ENCODE measurements around the gene DOK6.

DOK6 gene

DNA sequence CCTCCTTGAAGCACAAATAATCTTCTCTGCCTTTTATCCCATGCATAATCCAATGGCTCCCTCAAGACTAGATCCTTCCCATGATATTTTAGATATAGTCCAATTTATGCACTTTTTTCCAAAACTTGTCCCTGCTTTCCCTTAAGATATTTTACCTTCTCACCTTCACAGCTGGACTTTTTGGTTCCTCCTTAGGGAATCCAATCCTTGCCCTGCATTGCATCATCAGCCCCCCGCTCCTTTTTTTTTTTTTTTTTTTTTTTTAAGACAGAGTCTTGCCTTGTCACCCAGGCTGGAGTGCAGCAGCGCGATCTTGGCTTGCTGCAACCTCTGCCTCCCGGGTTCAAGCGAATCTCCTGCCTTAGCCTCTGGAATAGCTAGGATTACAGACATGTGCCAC is 250.6 kb downstream of the DOK6 start:
- Histone ChIP-seq H4K91ac (ENCODE audit: low read depth, low read length, poor library complexity) (no peak overlapping the region), H3K4me3 (ENCODE audit: low read length in 2 of 2) (no peak overlapping the region), H2BK12ac (ENCODE audit: low read length) (no peak overlapping the region), H2BK120ac (ENCODE audit: low read depth, low read length) (no peak overlapping the region), H4K8ac (ENCODE audit: low read depth, low read length) (no peak overlapping the region), H3K9me3 (replicated peaks in 1 of 2; ENCODE audit: control insufficient read depth in 2 of 2, insufficient read depth in 1 of 2, low read depth in 1 of 2, low read length in 2 of 2) (no peaks in the 10 kb centered on the region), H3K4ac (ENCODE audit: low read length) (no peak overlapping the region), H3K23ac (ENCODE audit: low read depth, low read length, poor library complexity) (no peak overlapping the region), H2AK5ac (ENCODE audit: low read depth, low read length) (no peak overlapping the region), H3K27me3 (ENCODE audit: control insufficient read depth in 3 of 3, insufficient read depth in 3 of 3, low read depth in 1 of 3, low read length in 3 of 3) (no peaks in the 10 kb centered on the region), H3K18ac (ENCODE audit: low read length) (no peak overlapping the region), H3K4me1 (ENCODE audit: control insufficient read depth in 2 of 2, insufficient read depth in 1 of 2, low read depth in 1 of 2, low read length in 2 of 2) (no peaks in the 10 kb centered on the region), H3K14ac (ENCODE audit: low read length) (no peak overlapping the region), H3K36me3 (replicated peaks in 1 of 2; ENCODE audit: control insufficient read depth in 2 of 2, insufficient read depth in 2 of 2, low read length in 2 of 2) (no peaks in the 10 kb centered on the region), H2BK5ac (ENCODE audit: low read length) (no peak overlapping the region), H3K9ac (ENCODE audit: low read depth, low read length, poor library complexity) (no peak overlapping the region), H2AFZ (ENCODE audit: low read length) (no peak overlapping the region), H2BK15ac (ENCODE audit: low read length) (no peak overlapping the region), H3K4me2 (ENCODE audit: insufficient read depth, low read length, poor library complexity, severe bottlenecking) (no peak overlapping the region), H3K79me1 (ENCODE audit: low read depth, low read length) (no peaks in the 10 kb centered on the region), H3K27ac (replicated peaks; ENCODE audit: low read length) (no peak overlapping the region)
- no CpG with 5 or more reads among the region's 5 CpGs for WGBS, 2 donors (ENCODE audit: extremely low coverage in 2 of 2, insufficient read length in 2 of 2, insufficient replicate concordance in 1 of 2)
- DNase-seq (ENCODE audit: low spot score), result no peak

DNA sequence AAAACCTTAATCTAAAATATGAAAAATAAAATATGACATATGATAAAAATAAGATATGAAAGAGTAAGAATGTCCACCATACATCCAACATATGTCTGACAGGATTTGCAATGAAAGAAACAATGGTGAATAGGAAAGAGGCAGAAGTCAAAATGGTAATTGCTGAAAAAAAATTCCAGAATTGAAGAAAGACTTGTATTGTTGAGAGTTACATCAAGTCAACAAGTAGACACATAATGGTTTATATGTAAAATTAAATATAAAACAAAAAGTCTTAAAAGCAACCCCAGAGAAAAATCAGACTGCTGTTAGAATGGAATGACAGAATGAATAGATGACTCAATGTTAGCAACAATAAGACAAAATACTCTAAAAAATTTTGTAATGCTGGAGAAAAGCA is 255.1 kb downstream of the DOK6 start:
- H3K4me2 ChIP-seq (ENCODE audit: insufficient read depth, low read length, poor library complexity, severe bottlenecking), result no peak overlapping the region
- H3K27ac ChIP-seq (replicated peaks; ENCODE audit: low read length), result no peak overlapping the region
- H3K27me3 ChIP-seq (ENCODE audit: control insufficient read depth in 3 of 3, insufficient read depth in 3 of 3, low read depth in 1 of 3, low read length in 3 of 3), result no peaks in the 10 kb centered on the region
- H3K23ac ChIP-seq (ENCODE audit: low read depth, low read length, poor library complexity), result no peak overlapping the region
- H3K79me1 ChIP-seq (ENCODE audit: low read depth, low read length), result no peaks in the 10 kb centered on the region
- H3K9me3 ChIP-seq (replicated peaks in 1 of 2; ENCODE audit: control insufficient read depth in 2 of 2, insufficient read depth in 1 of 2, low read depth in 1 of 2, low read length in 2 of 2), result no peaks in the 10 kb centered on the region
- no peak overlapping the region for H3K9ac ChIP-seq (ENCODE audit: low read depth, low read length, poor library complexity)
- H3K4me3 ChIP-seq (ENCODE audit: low read length in 2 of 2), result no peak overlapping the region
- H2AK5ac ChIP-seq (ENCODE audit: low read depth, low read length), result no peak overlapping the region
- no peak overlapping the region for H3K18ac ChIP-seq (ENCODE audit: low read length)
- H2BK5ac ChIP-seq (ENCODE audit: low read length), result no peak overlapping the region
- H2BK15ac ChIP-seq (ENCODE audit: low read length), result no peak overlapping the region
- no peaks in the 10 kb centered on the region for H3K36me3 ChIP-seq (replicated peaks in 1 of 2; ENCODE audit: control insufficient read depth in 2 of 2, insufficient read depth in 2 of 2, low read length in 2 of 2)
- H2BK120ac ChIP-seq (ENCODE audit: low read depth, low read length), result no peak overlapping the region
- peaks cover 0 to 2% of the 10 kb centered on the region in 2 donors for H3K4me1 ChIP-seq (ENCODE audit: control insufficient read depth in 2 of 2, insufficient read depth in 1 of 2, low read depth in 1 of 2, low read length in 2 of 2)
- H3K4ac ChIP-seq (ENCODE audit: low read length), result no peak overlapping the region
- H2AFZ ChIP-seq (ENCODE audit: low read length), result no peak overlapping the region
- no peak overlapping the region for H2BK12ac ChIP-seq (ENCODE audit: low read length)
- no peak overlapping the region for H3K14ac ChIP-seq (ENCODE audit: low read length)
- no peak overlapping the region for H4K8ac ChIP-seq (ENCODE audit: low read depth, low read length)
- no peak overlapping the region for H4K91ac ChIP-seq (ENCODE audit: low read depth, low read length, poor library complexity)
- DNase-seq (ENCODE audit: low spot score), result no peak

DNA sequence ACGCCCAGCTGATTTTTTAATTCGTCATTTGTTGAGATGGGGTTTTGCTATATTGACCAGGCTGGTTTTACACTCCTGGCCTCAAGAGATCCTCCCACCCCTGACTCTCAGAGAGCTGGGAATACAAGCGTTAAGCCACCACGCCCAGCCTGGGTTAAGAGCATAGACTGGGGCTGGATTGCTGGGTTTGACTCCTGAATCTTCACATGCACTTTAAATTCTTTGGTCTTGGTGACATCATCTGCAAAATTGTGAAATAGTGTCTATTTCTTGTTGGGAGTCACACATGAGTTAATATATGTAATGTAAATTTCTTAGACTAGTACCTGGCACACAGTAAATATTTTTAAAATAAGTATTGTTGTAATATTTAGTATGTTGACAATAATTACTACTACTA is 257.4 kb downstream of the DOK6 start:
- H3K9ac ChIP-seq (ENCODE audit: low read depth, low read length, poor library complexity), result no peak overlapping the region
- no peak overlapping the region for H3K23ac ChIP-seq (ENCODE audit: low read depth, low read length, poor library complexity)
- no CpG with 5 or more reads among the region's 4 CpGs for WGBS, 2 donors (ENCODE audit: extremely low coverage in 2 of 2, insufficient read length in 2 of 2, insufficient replicate concordance in 1 of 2)
- no peak overlapping the region for H2BK120ac ChIP-seq (ENCODE audit: low read depth, low read length)
- no peak overlapping the region for H4K8ac ChIP-seq (ENCODE audit: low read depth, low read length)
- H3K4ac ChIP-seq (ENCODE audit: low read length), result no peak overlapping the region
- H3K79me1 ChIP-seq (ENCODE audit: low read depth, low read length), result no peaks in the 10 kb centered on the region
- no peak overlapping the region for H2BK15ac ChIP-seq (ENCODE audit: low read length)
- H3K9me3 ChIP-seq (replicated peaks in 1 of 2; ENCODE audit: control insufficient read depth in 2 of 2, insufficient read depth in 1 of 2, low read depth in 1 of 2, low read length in 2 of 2), result no peaks in the 10 kb centered on the region
- H3K4me1 ChIP-seq (ENCODE audit: control insufficient read depth in 2 of 2, insufficient read depth in 1 of 2, low read depth in 1 of 2, low read length in 2 of 2), result peaks cover 0 to 2% of the 10 kb centered on the region in 2 donors
- no peak overlapping the region for H3K4me3 ChIP-seq (ENCODE audit: low read length in 2 of 2)
- DNase-seq (ENCODE audit: low spot score), result no peak
- no peak overlapping the region for H3K4me2 ChIP-seq (ENCODE audit: insufficient read depth, low read length, poor library complexity, severe bottlenecking)
- no peak overlapping the region for H2BK12ac ChIP-seq (ENCODE audit: low read length)
- H3K18ac ChIP-seq (ENCODE audit: low read length), result no peak overlapping the region
- H3K27ac ChIP-seq (replicated peaks; ENCODE audit: low read length), result no peak overlapping the region
- no peaks in the 10 kb centered on the region for H3K27me3 ChIP-seq (ENCODE audit: control insufficient read depth in 3 of 3, insufficient read depth in 3 of 3, low read depth in 1 of 3, low read length in 3 of 3)
- no peak overlapping the region for H2BK5ac ChIP-seq (ENCODE audit: low read length)
- no peak overlapping the region for H2AK5ac ChIP-seq (ENCODE audit: low read depth, low read length)
- no peak overlapping the region for H3K14ac ChIP-seq (ENCODE audit: low read length)
- no peak overlapping the region for H4K91ac ChIP-seq (ENCODE audit: low read depth, low read length, poor library complexity)
- no peak overlapping the region for H2AFZ ChIP-seq (ENCODE audit: low read length)
- no peaks in the 10 kb centered on the region for H3K36me3 ChIP-seq (replicated peaks in 1 of 2; ENCODE audit: control insufficient read depth in 2 of 2, insufficient read depth in 2 of 2, low read length in 2 of 2)

- no peak overlapping the region for H3K4me3 ChIP-seq (ENCODE audit: low read length in 2 of 2)
- no peak overlapping the region for H3K23ac ChIP-seq (ENCODE audit: low read depth, low read length, poor library complexity)
- H3K79me1 ChIP-seq (ENCODE audit: low read depth, low read length), result no peaks in the 10 kb centered on the region
- no peak overlapping the region for H2BK120ac ChIP-seq (ENCODE audit: low read depth, low read length)
- no peak overlapping the region for H3K27ac ChIP-seq (replicated peaks; ENCODE audit: low read length)
- no CpG with 5 or more reads among the region's 2 CpGs for WGBS, 2 donors (ENCODE audit: extremely low coverage in 2 of 2, insufficient read length in 2 of 2, insufficient replicate concordance in 1 of 2)
- no peaks in the 10 kb centered on the region for H3K9me3 ChIP-seq (replicated peaks in 1 of 2; ENCODE audit: control insufficient read depth in 2 of 2, insufficient read depth in 1 of 2, low read depth in 1 of 2, low read length in 2 of 2)
- no peak overlapping the region for H3K4ac ChIP-seq (ENCODE audit: low read length)
- H4K8ac ChIP-seq (ENCODE audit: low read depth, low read length), result no peak overlapping the region
- H2BK15ac ChIP-seq (ENCODE audit: low read length), result no peak overlapping the region
- H2AK5ac ChIP-seq (ENCODE audit: low read depth, low read length), result no peak overlapping the region
- H3K18ac ChIP-seq (ENCODE audit: low read length), result no peak overlapping the region
- no peak overlapping the region for H4K91ac ChIP-seq (ENCODE audit: low read depth, low read length, poor library complexity)
- no peak overlapping the region for H2BK5ac ChIP-seq (ENCODE audit: low read length)
- no peak overlapping the region for H2AFZ ChIP-seq (ENCODE audit: low read length)
- H3K36me3 ChIP-seq (replicated peaks in 1 of 2; ENCODE audit: control insufficient read depth in 2 of 2, insufficient read depth in 2 of 2, low read length in 2 of 2), result no peaks in the 10 kb centered on the region
- no peaks in the 10 kb centered on the region for H3K27me3 ChIP-seq (ENCODE audit: control insufficient read depth in 3 of 3, insufficient read depth in 3 of 3, low read depth in 1 of 3, low read length in 3 of 3)
- DNase-seq (ENCODE audit: low spot score), result no peak
- no peak overlapping the region for H3K9ac ChIP-seq (ENCODE audit: low read depth, low read length, poor library complexity)
- H3K4me2 ChIP-seq (ENCODE audit: insufficient read depth, low read length, poor library complexity, severe bottlenecking), result no peak overlapping the region
- H3K14ac ChIP-seq (ENCODE audit: low read length), result no peak overlapping the region
- H3K4me1 ChIP-seq (ENCODE audit: control insufficient read depth in 2 of 2, insufficient read depth in 1 of 2, low read depth in 1 of 2, low read length in 2 of 2), result peaks cover 0 to 2% of the 10 kb centered on the region in 2 donors
- no peak overlapping the region for H2BK12ac ChIP-seq (ENCODE audit: low read length)
These were observed 258.0 kb downstream of the DOK6 start for GRCh38 chr18:69658685-69659084.
